ENCODE results near the gene PRKN.

The PRKN gene

DNA sequence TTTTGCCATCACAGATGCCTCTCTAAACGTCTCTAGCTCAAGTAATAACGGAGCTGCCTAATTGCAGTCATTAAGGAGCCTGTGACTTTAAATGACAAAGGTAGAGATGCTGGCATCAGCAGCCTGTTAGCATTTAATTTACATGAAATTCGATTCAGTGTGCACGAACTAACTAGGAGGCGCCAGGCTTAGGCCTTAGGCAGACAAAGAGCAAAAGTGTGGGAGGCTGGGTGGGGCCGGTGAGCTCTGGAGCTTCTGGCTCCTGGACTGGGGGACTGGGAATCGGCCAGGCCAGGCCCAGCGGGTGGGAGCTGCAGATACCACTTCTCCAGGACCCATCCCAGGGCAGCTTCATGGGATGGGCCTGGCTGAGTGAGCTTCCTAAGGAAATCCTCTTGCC lies 1283.7 kb downstream of the PRKN start:
- H3K4me3 ChIP-seq (ENCODE audit: low read depth, low read length, poor library complexity, severe bottlenecking): no peak overlapping the region
- H3K9me2 ChIP-seq (ENCODE audit: low read depth, low read length): no peaks in the 10 kb centered on the region
- H3K9ac ChIP-seq (ENCODE audit: low read length): no peak overlapping the region
- no peak overlapping the region for H2AFZ ChIP-seq (ENCODE audit: low read length)
- no peaks in the 10 kb centered on the region for H3K4me1 ChIP-seq (ENCODE audit: insufficient read depth, low read length, severe bottlenecking)
- no peaks in the 10 kb centered on the region for H4K20me1 ChIP-seq (ENCODE audit: insufficient read depth, low read length)
- no peaks in the 10 kb centered on the region for H3F3A ChIP-seq (ENCODE audit: insufficient read depth, low read length)
- no peak overlapping the region for H3K27ac ChIP-seq (ENCODE audit: low read depth, low read length, poor library complexity, severe bottlenecking)
- H3K27me3 ChIP-seq (ENCODE audit: insufficient read depth, low read length): no peaks in the 10 kb centered on the region
- no peaks in the 10 kb centered on the region for H3K9me3 ChIP-seq (ENCODE audit: low read length)
- TF ChIP-seq EZH2 (IDR thresholded peaks at IDR 0.05; ENCODE audit: borderline replicate concordance, low read length): no peak
- TF ChIP-seq, protein P1, sequence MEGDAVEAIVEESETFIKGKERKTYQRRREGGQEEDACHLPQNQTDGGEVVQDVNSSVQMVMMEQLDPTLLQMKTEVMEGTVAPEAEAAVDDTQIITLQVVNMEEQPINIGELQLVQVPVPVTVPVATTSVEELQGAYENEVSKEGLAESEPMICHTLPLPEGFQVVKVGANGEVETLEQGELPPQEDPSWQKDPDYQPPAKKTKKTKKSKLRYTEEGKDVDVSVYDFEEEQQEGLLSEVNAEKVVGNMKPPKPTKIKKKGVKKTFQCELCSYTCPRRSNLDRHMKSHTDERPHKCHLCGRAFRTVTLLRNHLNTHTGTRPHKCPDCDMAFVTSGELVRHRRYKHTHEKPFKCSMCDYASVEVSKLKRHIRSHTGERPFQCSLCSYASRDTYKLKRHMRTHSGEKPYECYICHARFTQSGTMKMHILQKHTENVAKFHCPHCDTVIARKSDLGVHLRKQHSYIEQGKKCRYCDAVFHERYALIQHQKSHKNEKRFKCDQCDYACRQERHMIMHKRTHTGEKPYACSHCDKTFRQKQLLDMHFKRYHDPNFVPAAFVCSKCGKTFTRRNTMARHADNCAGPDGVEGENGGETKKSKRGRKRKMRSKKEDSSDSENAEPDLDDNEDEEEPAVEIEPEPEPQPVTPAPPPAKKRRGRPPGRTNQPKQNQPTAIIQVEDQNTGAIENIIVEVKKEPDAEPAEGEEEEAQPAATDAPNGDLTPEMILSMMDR (IDR thresholded peaks at IDR 0.05; ENCODE audit: low read length): no peak
- H3K36me3 ChIP-seq (ENCODE audit: insufficient read depth, low read length): no peaks in the 10 kb centered on the region
- H3K4me2 ChIP-seq (ENCODE audit: low read length): no peak overlapping the region
- no peaks in the 10 kb centered on the region for H3K79me2 ChIP-seq (ENCODE audit: insufficient read depth, low read length)

DNA sequence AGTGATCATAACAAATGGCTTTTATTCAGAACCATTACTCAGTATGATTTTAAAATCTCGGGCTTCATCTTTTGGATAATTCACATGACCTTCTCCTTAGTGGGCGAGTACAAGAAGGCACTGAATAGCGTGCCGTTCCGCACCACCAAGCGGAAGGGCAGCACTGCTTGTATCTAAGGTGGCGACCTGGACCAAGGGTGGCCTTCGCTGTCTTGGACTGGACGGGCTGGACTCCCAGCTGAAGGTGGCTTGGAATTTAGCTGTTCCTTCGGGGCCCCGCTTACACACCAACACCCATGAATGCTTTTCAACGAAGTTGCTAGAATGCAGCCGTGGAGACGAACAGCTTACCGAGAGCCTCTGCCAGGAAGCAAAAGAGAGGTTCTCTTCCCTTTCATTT lies 1285.1 kb downstream of the PRKN start:
- Histone ChIP-seq H3K4me1 (ENCODE audit: insufficient read depth, low read length, severe bottlenecking) (no peaks in the 10 kb centered on the region), H3K9ac (ENCODE audit: low read length) (no peak overlapping the region), H3K79me2 (ENCODE audit: insufficient read depth, low read length) (no peaks in the 10 kb centered on the region), H3K9me3 (ENCODE audit: low read length) (no peaks in the 10 kb centered on the region), H3K4me3 (ENCODE audit: low read depth, low read length, poor library complexity, severe bottlenecking) (no peak overlapping the region), H3K9me2 (ENCODE audit: low read depth, low read length) (no peaks in the 10 kb centered on the region), H3F3A (ENCODE audit: insufficient read depth, low read length) (no peaks in the 10 kb centered on the region), H4K20me1 (ENCODE audit: insufficient read depth, low read length) (no peaks in the 10 kb centered on the region), H3K27me3 (ENCODE audit: insufficient read depth, low read length) (no peaks in the 10 kb centered on the region), H3K4me2 (ENCODE audit: low read length) (no peak overlapping the region), H2AFZ (ENCODE audit: low read length) (no peak overlapping the region), H3K36me3 (ENCODE audit: insufficient read depth, low read length) (no peaks in the 10 kb centered on the region), H3K27ac (ENCODE audit: low read depth, low read length, poor library complexity, severe bottlenecking) (no peak overlapping the region)
- TF ChIP-seq, protein P1 (IDR thresholded peaks at IDR 0.05; ENCODE audit: low read length): no peak
- no peak for TF ChIP-seq EZH2 (IDR thresholded peaks at IDR 0.05; ENCODE audit: borderline replicate concordance, low read length)

DNA sequence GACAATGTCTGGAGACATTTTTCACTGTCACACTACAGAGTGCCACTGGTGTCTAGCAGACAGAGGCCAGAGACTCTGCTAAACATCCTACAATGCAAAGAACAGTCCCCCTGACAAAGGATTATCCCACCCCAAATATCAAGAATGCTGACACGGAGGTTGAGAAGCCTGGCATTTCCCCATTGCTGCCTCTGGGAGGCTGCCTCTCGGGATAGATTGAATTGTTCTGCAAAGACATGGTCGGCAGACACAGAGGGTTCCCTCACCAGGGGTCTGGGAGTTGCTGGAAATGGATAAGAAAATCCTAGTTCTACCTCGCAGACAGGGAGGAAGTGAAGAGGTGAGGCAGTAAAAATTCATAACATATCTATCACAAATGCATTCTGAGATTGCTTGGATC lies 1287.3 kb downstream of the PRKN start:
- no peak overlapping the region for H3K4me3 ChIP-seq (ENCODE audit: low read depth, low read length, poor library complexity, severe bottlenecking)
- no peaks in the 10 kb centered on the region for H3K4me1 ChIP-seq (ENCODE audit: insufficient read depth, low read length, severe bottlenecking)
- H4K20me1 ChIP-seq (ENCODE audit: insufficient read depth, low read length): no peaks in the 10 kb centered on the region
- no peaks in the 10 kb centered on the region for H3K9me3 ChIP-seq (ENCODE audit: low read length)
- no peaks in the 10 kb centered on the region for H3K36me3 ChIP-seq (ENCODE audit: insufficient read depth, low read length)
- H3K79me2 ChIP-seq (ENCODE audit: insufficient read depth, low read length): no peaks in the 10 kb centered on the region
- no peak overlapping the region for H3K4me2 ChIP-seq (ENCODE audit: low read length)
- no peak overlapping the region for H3K27ac ChIP-seq (ENCODE audit: low read depth, low read length, poor library complexity, severe bottlenecking)
- no peak overlapping the region for H2AFZ ChIP-seq (ENCODE audit: low read length)
- H3K9ac ChIP-seq (ENCODE audit: low read length): no peak overlapping the region
- no peaks in the 10 kb centered on the region for H3F3A ChIP-seq (ENCODE audit: insufficient read depth, low read length)
- H3K27me3 ChIP-seq (ENCODE audit: insufficient read depth, low read length): no peaks in the 10 kb centered on the region
- no peaks in the 10 kb centered on the region for H3K9me2 ChIP-seq (ENCODE audit: low read depth, low read length)
- TF ChIP-seq EZH2 (IDR thresholded peaks at IDR 0.05; ENCODE audit: borderline replicate concordance, low read length): no peak
- TF ChIP-seq, protein P1 (IDR thresholded peaks at IDR 0.05; ENCODE audit: low read length): no peak

All from OCI-LY1 (cell line).